WERI-Rb-1 (cell line): ENCODE measurements around the gene MRPL10.

Source experiments
- DNase-seq: peaks from one replicate; pipeline ENCODE4 v3.0.0-alpha.2; 2020
- H3K27ac ChIP-seq: fragments of 250-450 bp; sonication (Bioruptor Pico); 2 replicates; pipeline ENCODE4 v1.5.1; 2020; ENCODE audit warnings: mild to moderate bottlenecking, moderate library complexity
- H3K27me3 ChIP-seq: fragments of 250-450 bp; sonication (Bioruptor Pico); 2 replicates; pipeline ENCODE4 v1.5.1; 2021; ENCODE audit warnings: mild to moderate bottlenecking, low read depth, moderate library complexity; ENCODE audit not compliant: insufficient read depth, severe bottlenecking
- H3K36me3 ChIP-seq: fragments of 250-450 bp; sonication (Bioruptor Pico); 2 replicates; pipeline ENCODE4 v1.5.1; 2020; ENCODE audit warnings: mild to moderate bottlenecking, moderate library complexity
- H3K4me3 ChIP-seq: 2 replicates; pipeline ENCODE4 v1.5.1; 2011; ENCODE audit warnings: low read depth, mild to moderate bottlenecking, control low read depth, low read length
- H3K9me3 ChIP-seq: fragments of 250-450 bp; sonication (Bioruptor Pico); 2 replicates; pipeline ENCODE4 v1.5.1; 2021; ENCODE audit warnings: mild to moderate bottlenecking, moderate library complexity; ENCODE audit not compliant: severe bottlenecking
- CTCF ChIP-seq: IDR thresholded peaks from 2 replicates; pipeline ENCODE4 v1.5.1; 2011; ENCODE audit warnings: low read depth, mild to moderate bottlenecking, control low read depth, inconsistent platforms, low read length

Gene MRPL10

GRCh38 chr17:47811709-47812108 is 19.6 kb downstream of the MRPL10 start:
- no peak overlapping the region for H3K4me3 ChIP-seq
- H3K9me3 ChIP-seq = no peaks in the 10 kb centered on the region
- H3K36me3 ChIP-seq = peaks cover 62% of the 10 kb centered on the region

GRCh38 chr17:47810901-47811635 is 20.3 kb downstream of the MRPL10 start:
- no peak for DNase-seq
- Histone ChIP-seq H3K9me3 (no peaks in the 10 kb centered on the region), H3K36me3 (peaks cover 56% of the 10 kb centered on the region), H3K27me3 (no peaks in the 10 kb centered on the region), H3K4me3 (no peak overlapping the region), H3K27ac (peak overlapping the region; percentile 66)
- no peak for TF ChIP-seq CTCF

More at GRCh38 chr17:47811709-47812108, 19.6 kb downstream of the MRPL10 start:
- TF ChIP-seq CTCF = no peak
- DNase-seq = no peak
- no peaks in the 10 kb centered on the region for H3K27me3 ChIP-seq
- H3K27ac ChIP-seq = no peak overlapping the region

- peak; percentile 97 for DNase-seq
- TF ChIP-seq CTCF = no peak
- no peaks in the 10 kb centered on the region for H3K27me3 ChIP-seq
Measured at GRCh38 chr17:47810200-47810821, 21.0 kb downstream of the MRPL10 start.

GRCh38 chr17:47808830-47809480 is 22.4 kb downstream of the MRPL10 start:
- TF ChIP-seq CTCF = no peak
- Histone ChIP-seq H3K36me3 (peaks cover 39% of the 10 kb centered on the region), H3K4me3 (no peak overlapping the region), H3K27me3 (no peaks in the 10 kb centered on the region), H3K27ac (peak overlapping the region; percentile 66), H3K9me3 (no peaks in the 10 kb centered on the region)
- DNase-seq = no peak

More at GRCh38 chr17:47810200-47810821, 21.0 kb downstream of the MRPL10 start:
- no peaks in the 10 kb centered on the region for H3K9me3 ChIP-seq
- H3K4me3 ChIP-seq = no peak overlapping the region
- peaks cover 48% of the 10 kb centered on the region for H3K36me3 ChIP-seq
- H3K27ac ChIP-seq = peak overlapping the region; percentile 66

- Histone ChIP-seq H3K36me3 (peaks cover 35% of the 10 kb centered on the region), H3K27me3 (no peaks in the 10 kb centered on the region), H3K4me3 (no peak overlapping the region), H3K27ac (no peak overlapping the region; the same call in 1 of the 2 replicates), H3K9me3 (no peaks in the 10 kb centered on the region)
- no peak for DNase-seq
- TF ChIP-seq CTCF = no peak
Measured at GRCh38 chr17:47808036-47808829, 23.1 kb downstream of the MRPL10 start.
